Suprapubic skin (tissue), 3 donors: ENCODE data around the gene ABHD16A.

ENCODE experiments used
- EP300 ChIP-seq: sonication (generic); formaldehyde crosslinking; IDR thresholded peaks from one replicate; pipeline ENCODE4 v1.6.1; 2017; ENCODE audit warnings: antibody characterized with exemption
- POLR2A ChIP-seq, 2 donors: fragments of 450-650 bp; IDR thresholded peaks; one replicate each; pipeline ENCODE4 v1.6.1; 2017; ENCODE audit warnings: antibody characterized with exemption in 2 of 2, mild to moderate bottlenecking in 2 of 2, moderate library complexity in 2 of 2
- TF ChIP-seq, protein P1 (sequence below), 2 donors: fragments of 200-600 bp in 1 of 2; fragments of 450-650 bp in 1 of 2; sonication (generic) in 1 of 2; IDR thresholded peaks; one replicate each; pipeline ENCODE4 v1.5.1; 2016 to 2019; ENCODE audit warnings: antibody characterized with exemption in 2 of 2, mild to moderate bottlenecking in 1 of 2, moderate library complexity in 1 of 2

GRCh38 chr6:31737315-31737990, 34.3 kb upstream of the ABHD16A start:
- TF ChIP-seq POLR2A (IDR thresholded peaks at IDR 0.05) (no peak), EP300 (no peak)
- TF ChIP-seq, protein P1, sequence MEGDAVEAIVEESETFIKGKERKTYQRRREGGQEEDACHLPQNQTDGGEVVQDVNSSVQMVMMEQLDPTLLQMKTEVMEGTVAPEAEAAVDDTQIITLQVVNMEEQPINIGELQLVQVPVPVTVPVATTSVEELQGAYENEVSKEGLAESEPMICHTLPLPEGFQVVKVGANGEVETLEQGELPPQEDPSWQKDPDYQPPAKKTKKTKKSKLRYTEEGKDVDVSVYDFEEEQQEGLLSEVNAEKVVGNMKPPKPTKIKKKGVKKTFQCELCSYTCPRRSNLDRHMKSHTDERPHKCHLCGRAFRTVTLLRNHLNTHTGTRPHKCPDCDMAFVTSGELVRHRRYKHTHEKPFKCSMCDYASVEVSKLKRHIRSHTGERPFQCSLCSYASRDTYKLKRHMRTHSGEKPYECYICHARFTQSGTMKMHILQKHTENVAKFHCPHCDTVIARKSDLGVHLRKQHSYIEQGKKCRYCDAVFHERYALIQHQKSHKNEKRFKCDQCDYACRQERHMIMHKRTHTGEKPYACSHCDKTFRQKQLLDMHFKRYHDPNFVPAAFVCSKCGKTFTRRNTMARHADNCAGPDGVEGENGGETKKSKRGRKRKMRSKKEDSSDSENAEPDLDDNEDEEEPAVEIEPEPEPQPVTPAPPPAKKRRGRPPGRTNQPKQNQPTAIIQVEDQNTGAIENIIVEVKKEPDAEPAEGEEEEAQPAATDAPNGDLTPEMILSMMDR (IDR thresholded peaks at IDR 0.05), result no peak
